SJCRH30 (cell line): ENCODE results near the gene SULT1A3. TPM values are rescaled to one million over a fixed set of nuclear protein-coding genes. Genes with fewer than 3 reads are reported as not detected.
"Not testable (repeated sequence)": the region's sequence is repeated elsewhere in the genome, so short reads cannot be mapped to it uniquely, and the experiment has no call there.

Experiments
- DNase-seq, 2 experiments: peaks; one replicate each; pipeline ENCODE4 v3.0.0-alpha.2; 2015 to 2020
- H3K27ac ChIP-seq: fragments of 250-450 bp; sonication (Bioruptor Pico); 2 replicates; pipeline ENCODE4 v1.5.1; 2020; ENCODE audit warnings: mild to moderate bottlenecking, moderate library complexity
- H3K27me3 ChIP-seq: fragments of 250-450 bp; sonication (Bioruptor Pico); 2 replicates; pipeline ENCODE4 v1.5.1; 2020; ENCODE audit warnings: mild to moderate bottlenecking, moderate library complexity
- H3K36me3 ChIP-seq: fragments of 250-450 bp; sonication (Bioruptor Pico); 2 replicates; pipeline ENCODE4 v1.5.1; 2020; ENCODE audit warnings: mild to moderate bottlenecking, moderate library complexity
- H3K4me1 ChIP-seq: fragments of 250-450 bp; sonication (Bioruptor Pico); 2 replicates; pipeline ENCODE4 v1.5.1; 2020; ENCODE audit warnings: mild to moderate bottlenecking, moderate library complexity
- H3K4me3 ChIP-seq: fragments of 250-450 bp; sonication (Bioruptor Pico); 2 replicates; pipeline ENCODE4 v1.5.1; 2020; ENCODE audit warnings: mild to moderate bottlenecking, moderate library complexity
- H3K9me3 ChIP-seq: fragments of 250-450 bp; sonication (Bioruptor Pico); replicated peaks from 2 replicates; pipeline ENCODE4 v1.5.1; 2020; ENCODE audit warnings: mild to moderate bottlenecking, moderate library complexity
- total RNA-seq: library from RNA; depleted of rRNA; stranded (reverse); fragments of >200 nt; shearing (Covaris generic); gene quantifications from 2 replicates; pipeline ENCODE4 v1.2.3, GENCODE V29; 2014; rRNA removed

Gene SULT1A3
- total RNA-seq = 2.2 and 4.3 TPM in 2 replicates

- H3K9me3 ChIP-seq, DNase-seq, H3K27me3 ChIP-seq, H3K4me3 ChIP-seq, H3K27ac ChIP-seq, H3K36me3 ChIP-seq, H3K4me1 ChIP-seq: not testable (repeated sequence)
These were observed at the start of gene SULT1A3 for GRCh38 chr16:30199049-30199448. Gene SULT1A3, plus strand, starts transcription at chr16:30199255. Its CDS starts 1,474 bp downstream, at chr16:30200729.

GRCh38 chr16:30151091-30151490, 48.0 kb upstream of the SULT1A3 start:
- H3K4me1 ChIP-seq = no peaks in the 10 kb centered on the region
- DNase-seq = no peak
- 0 out of 2 replicates have a peak, but pooled peaks cover 4% of the 10 kb centered on the region for H3K9me3 ChIP-seq
- H3K27ac ChIP-seq = no peak overlapping the region
- H3K36me3 ChIP-seq = no peaks in the 10 kb centered on the region
- H3K4me3 ChIP-seq = no peak overlapping the region
- no peaks in the 10 kb centered on the region for H3K27me3 ChIP-seq

- no peak overlapping the region for H3K27ac ChIP-seq
- no peaks in the 10 kb centered on the region for H3K27me3 ChIP-seq
- DNase-seq = no peak
- no peaks in the 10 kb centered on the region for H3K4me1 ChIP-seq
- 0 out of 2 replicates have a peak, but pooled peaks cover 4% of the 10 kb centered on the region for H3K9me3 ChIP-seq
- H3K4me3 ChIP-seq = no peak overlapping the region
- no peaks in the 10 kb centered on the region for H3K36me3 ChIP-seq
These were observed 46.5 kb upstream of the SULT1A3 start for GRCh38 chr16:30152517-30152916.

DNA sequence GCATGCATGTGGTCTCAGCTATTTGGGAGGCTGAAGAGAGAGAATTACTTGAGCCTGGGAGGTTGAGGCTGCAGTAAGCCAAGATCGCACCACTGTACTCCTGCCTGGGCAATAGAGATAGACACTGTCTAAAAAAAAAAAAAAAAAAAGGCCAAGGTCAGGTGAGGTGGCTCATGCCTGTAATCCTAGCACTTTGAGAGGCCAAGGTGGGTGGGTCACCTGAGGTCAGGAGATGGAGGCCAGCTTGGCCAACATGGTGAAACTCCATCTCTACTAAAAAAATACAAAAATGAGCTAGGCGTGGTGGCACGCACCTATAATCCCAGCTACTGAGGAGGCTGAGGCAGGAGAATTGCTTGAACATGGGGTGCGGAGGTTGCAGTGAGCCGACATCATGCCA, 43.9 kb upstream of the SULT1A3 start:
- H3K4me1 ChIP-seq = no peaks in the 10 kb centered on the region
- no peak overlapping the region for H3K27ac ChIP-seq
- no peaks in the 10 kb centered on the region for H3K36me3 ChIP-seq
- DNase-seq = no peak
- H3K9me3 ChIP-seq = no peaks in the 10 kb centered on the region
- H3K27me3 ChIP-seq = no peaks in the 10 kb centered on the region
- no peak overlapping the region for H3K4me3 ChIP-seq

- DNase-seq = no peak
- Histone ChIP-seq H3K9me3 (no peaks in the 10 kb centered on the region), H3K36me3 (no peaks in the 10 kb centered on the region), H3K4me1 (no peaks in the 10 kb centered on the region), H3K27me3 (no peaks in the 10 kb centered on the region), H3K27ac (no peak overlapping the region), H3K4me3 (no peak overlapping the region)
These were observed 41.8 kb upstream of the SULT1A3 start for GRCh38 chr16:30157214-30157613.

DNA sequence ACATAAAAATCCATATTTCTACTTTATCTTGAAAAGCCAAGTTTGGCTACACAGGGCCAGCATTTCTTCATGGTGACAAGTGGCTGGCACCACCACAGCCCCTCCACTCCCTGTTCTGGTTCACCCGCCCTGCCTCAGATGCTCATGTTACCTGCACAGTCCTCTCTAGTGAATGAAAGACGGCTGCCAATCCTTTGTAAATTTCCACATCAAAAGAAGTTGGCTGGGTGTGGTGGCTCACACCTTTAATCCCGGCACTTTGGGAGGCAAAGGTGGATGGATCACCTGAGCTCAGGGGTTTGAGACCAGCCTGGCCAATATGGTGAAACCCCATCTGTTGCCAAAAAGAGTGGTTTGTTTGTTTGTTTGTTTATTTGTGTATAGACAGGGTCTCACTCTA, 35.5 kb upstream of the SULT1A3 start:
- H3K36me3 ChIP-seq = no peaks in the 10 kb centered on the region
- H3K27me3 ChIP-seq = no peaks in the 10 kb centered on the region
- DNase-seq = no peak
- H3K4me3 ChIP-seq = no peak overlapping the region
- H3K27ac ChIP-seq = no peak overlapping the region
- no peaks in the 10 kb centered on the region for H3K4me1 ChIP-seq
- H3K9me3 ChIP-seq = no peaks in the 10 kb centered on the region

DNA sequence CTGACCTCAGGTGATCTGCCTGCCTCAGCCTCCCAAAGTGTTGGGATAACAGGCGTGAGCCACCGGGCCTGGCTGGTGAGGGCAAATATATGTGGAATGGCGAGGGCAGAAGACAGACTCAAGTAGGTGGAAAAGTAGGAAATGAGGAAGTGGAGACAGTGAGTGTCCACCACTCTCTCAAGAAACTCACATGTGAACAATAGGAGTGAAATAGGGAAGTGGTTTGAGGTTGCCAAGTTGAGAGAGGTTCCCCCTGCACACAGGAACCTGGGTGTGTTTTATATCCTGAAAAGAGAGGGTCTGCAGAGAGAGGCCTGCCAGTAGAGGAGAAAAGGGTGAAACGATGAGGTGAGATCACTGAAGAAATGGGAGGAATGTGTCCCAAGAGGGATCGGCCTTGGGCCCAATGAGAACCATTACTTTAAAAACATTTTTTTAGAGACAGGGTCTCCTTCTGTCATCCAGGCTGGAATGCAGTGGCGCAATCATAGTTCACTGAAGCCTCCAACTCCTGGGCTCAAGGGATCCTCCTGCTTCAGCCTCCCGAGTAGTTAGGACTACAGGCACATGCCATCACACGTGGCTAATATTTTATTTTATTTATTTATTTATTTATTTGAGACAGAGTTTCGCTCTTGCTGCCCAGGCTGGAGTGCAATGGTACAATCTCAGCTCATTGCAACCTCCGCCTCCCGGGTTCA, 32.7 kb upstream of the SULT1A3 start:
- H3K4me3 ChIP-seq = no peak overlapping the region
- no peaks in the 10 kb centered on the region for H3K4me1 ChIP-seq
- no peaks in the 10 kb centered on the region for H3K36me3 ChIP-seq
- H3K27ac ChIP-seq = no peak overlapping the region
- no peaks in the 10 kb centered on the region for H3K9me3 ChIP-seq
- DNase-seq = no peak
- H3K27me3 ChIP-seq = no peaks in the 10 kb centered on the region

- not testable (repeated sequence) for H3K27me3 ChIP-seq, DNase-seq, H3K4me3 ChIP-seq, H3K4me1 ChIP-seq, H3K9me3 ChIP-seq, H3K36me3 ChIP-seq, H3K27ac ChIP-seq
These were observed 30.3 kb upstream of the SULT1A3 start for GRCh38 chr16:30168746-30169145.

GRCh38 chr16:30169416-30169815, 29.6 kb upstream of the SULT1A3 start:
- H3K36me3 ChIP-seq, H3K9me3 ChIP-seq, DNase-seq, H3K4me3 ChIP-seq, H3K27ac ChIP-seq, H3K4me1 ChIP-seq, H3K27me3 ChIP-seq: not testable (repeated sequence)

DNA sequence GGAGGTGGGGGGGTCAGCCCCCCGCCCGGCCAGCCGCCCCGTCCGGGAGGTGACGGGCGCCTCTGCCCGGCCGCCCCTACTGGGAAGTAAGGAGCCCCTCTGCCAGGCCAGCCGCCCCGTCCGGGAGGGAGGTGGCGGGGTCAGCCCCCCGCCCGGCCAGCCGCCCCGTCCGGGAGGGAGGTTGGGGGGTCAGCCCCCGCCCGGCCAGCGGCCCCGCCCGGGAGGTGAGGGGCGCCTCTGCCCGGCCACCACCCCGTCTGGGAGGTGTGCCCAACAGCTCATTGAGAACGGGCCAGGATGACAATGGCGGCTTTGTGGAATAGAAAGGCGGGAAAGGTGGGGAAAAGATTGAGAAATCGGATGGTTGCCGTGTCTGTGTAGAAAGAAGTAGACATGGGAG, 28.9 kb upstream of the SULT1A3 start:
- not testable (repeated sequence) for H3K9me3 ChIP-seq, H3K36me3 ChIP-seq, H3K27ac ChIP-seq, H3K4me1 ChIP-seq, H3K4me3 ChIP-seq, DNase-seq, H3K27me3 ChIP-seq

- no peaks in the 10 kb centered on the region for H3K36me3 ChIP-seq
- no peak overlapping the region for H3K4me3 ChIP-seq
- no peak overlapping the region for H3K27ac ChIP-seq
- H3K4me1 ChIP-seq = no peaks in the 10 kb centered on the region
- H3K27me3 ChIP-seq = no peaks in the 10 kb centered on the region
- no peak for DNase-seq
- no peaks in the 10 kb centered on the region for H3K9me3 ChIP-seq
These were observed 26.0 kb upstream of the SULT1A3 start for GRCh38 chr16:30173054-30173453.

DNA sequence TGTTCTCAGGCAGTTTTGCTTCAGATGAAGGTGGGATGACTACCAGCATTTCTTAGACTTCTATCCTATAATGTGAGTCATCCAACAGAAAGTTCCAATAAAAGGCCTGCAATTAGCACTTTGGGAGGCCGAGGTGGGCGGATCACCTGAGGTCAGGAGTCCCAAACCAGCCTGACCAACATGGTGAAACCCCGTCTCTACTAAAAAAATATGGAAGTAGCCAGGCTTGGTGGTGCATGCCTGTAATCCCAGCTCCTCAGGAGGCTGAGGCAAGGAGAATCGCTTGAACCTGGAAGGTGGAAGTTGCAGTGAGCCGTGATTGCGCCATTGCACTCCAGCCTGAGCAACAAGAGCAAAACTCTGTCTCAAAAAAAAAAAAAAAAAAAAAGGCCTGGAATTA, 22.2 kb upstream of the SULT1A3 start:
- not testable (repeated sequence) for H3K4me1 ChIP-seq, H3K4me3 ChIP-seq, H3K9me3 ChIP-seq, H3K36me3 ChIP-seq, H3K27me3 ChIP-seq, DNase-seq, H3K27ac ChIP-seq

DNA sequence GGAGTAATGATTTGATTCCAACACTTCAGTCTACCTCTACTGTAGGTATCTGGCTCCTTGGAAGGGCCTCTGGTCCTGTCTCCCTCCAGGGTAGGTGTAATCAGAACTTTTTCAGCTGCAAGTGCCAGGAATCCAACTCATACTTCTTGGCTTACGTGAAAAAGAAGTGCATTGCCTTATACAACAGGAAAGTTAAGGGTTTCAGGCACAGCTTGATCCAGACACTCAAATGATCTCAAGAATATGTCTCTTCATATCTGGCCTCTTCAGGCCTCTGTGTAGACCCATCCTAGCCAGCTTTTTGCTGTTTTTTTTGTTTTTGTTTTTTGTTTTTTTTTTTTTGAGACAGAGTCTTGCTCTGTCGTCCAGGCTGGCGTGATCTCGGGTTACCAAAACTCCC, 19.9 kb upstream of the SULT1A3 start:
- no peak for DNase-seq
- Histone ChIP-seq H3K27me3 (no peaks in the 10 kb centered on the region), H3K36me3 (no peaks in the 10 kb centered on the region), H3K4me1 (peaks cover 2% of the 10 kb centered on the region; the same call in 1 of the 2 replicates), H3K4me3 (no peak overlapping the region), H3K9me3 (no peaks in the 10 kb centered on the region), H3K27ac (no peak overlapping the region)

- H3K27ac ChIP-seq = no peak overlapping the region
- H3K27me3 ChIP-seq = no peaks in the 10 kb centered on the region
- peaks cover 3% of the 10 kb centered on the region; the same call in 1 of the 2 replicates for H3K4me1 ChIP-seq
- DNase-seq = no peak
- H3K4me3 ChIP-seq = no peak overlapping the region
- no peaks in the 10 kb centered on the region for H3K9me3 ChIP-seq
- H3K36me3 ChIP-seq = no peaks in the 10 kb centered on the region
These were observed 19.1 kb upstream of the SULT1A3 start for GRCh38 chr16:30179931-30180330.

DNA sequence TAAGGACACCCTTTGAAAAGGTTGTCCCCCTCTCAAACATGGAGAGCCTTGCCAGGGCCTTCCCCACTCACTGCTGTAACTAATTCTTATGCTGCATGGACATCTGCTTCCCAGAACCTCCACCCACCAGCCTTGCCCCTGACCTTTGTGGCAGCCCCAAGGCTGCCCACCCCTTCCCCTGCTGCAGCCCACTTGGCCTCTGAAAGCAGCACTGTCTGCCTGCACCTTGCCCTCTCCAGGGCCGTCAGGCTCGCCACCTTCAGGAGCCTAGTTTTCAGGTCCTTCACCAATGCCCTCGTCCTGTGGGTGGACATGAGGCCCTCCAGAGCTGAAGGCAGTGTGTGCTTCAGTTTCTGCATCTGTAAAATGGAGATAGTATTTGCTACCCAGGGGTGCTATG, 18.3 kb upstream of the SULT1A3 start:
- H3K4me3 ChIP-seq = no peak overlapping the region
- H3K36me3 ChIP-seq = no peaks in the 10 kb centered on the region
- no peak overlapping the region for H3K27ac ChIP-seq
- H3K4me1 ChIP-seq = peaks cover 4% of the 10 kb centered on the region
- DNase-seq = no peak
- H3K27me3 ChIP-seq = no peaks in the 10 kb centered on the region
- H3K9me3 ChIP-seq = no peaks in the 10 kb centered on the region
